ENCODE measurements around the gene ENTPD8.

Gene ENTPD8

DNA sequence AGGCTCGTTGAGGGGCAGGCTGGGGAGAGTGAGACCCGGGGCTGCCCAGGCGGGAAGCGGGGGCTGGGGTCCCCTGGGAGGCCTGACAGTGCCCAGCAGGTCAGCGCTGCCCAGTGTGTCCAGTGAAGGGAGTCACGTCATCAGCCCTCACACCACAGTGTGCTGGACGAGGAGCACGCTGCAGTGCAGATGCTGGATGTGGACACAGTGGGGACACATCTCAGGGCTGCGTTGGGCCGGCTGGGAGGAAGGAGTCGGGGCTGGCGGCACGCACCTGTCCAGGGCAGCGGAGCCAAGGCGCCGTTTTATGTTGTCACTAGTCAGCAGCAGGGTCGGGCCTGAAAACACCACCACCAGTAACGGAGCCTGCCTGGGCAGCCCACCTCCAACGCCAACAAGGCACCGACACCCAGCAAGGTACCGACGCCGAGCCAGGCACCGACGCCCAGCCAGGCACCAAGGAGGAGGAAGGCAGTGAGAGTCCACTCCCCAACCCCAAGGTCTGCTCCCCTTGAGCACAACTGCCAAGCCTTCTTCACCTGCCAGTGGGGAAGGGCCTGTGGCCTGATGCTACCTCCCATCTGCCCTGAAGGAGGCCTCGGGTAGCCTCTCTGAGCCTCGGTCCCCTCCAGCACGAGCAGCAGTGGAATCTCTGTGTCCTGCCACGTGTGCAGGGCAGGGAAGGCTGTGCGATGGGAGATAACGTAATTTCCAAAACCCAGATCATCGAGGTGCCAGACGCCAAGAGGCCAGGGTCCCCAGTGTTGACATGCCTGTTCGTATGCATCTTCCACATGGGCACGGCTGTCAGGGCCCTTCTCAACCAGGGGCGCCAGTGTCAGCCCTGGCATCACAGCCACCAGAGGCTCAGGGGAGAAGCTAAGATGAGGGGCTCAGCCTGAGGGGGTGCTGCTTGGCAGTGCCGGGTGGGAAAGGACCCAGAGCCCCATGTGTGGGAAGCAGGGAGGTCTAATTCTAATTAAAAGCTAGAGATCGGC, 39.8 kb upstream of the ENTPD8 start:
- TF ChIP-seq POLR2A (IDR thresholded peaks at IDR 0.05; ENCODE audit: extremely low read depth, insufficient read length) (no peak), MAX (IDR thresholded peaks at IDR 0.05; ENCODE audit: low read depth, low read length) (no peak), CTCF (IDR thresholded peaks at IDR 0.05; ENCODE audit: low read depth, low read length) (no peak), MYC (IDR thresholded peaks at IDR 0.05; ENCODE audit: low read depth, low read length) (no peak)
- no peak for DNase-seq (ENCODE audit: low read depth)
- H3K4me3 ChIP-seq (ENCODE audit: low read depth, low read length) = no peak overlapping the region

DNA sequence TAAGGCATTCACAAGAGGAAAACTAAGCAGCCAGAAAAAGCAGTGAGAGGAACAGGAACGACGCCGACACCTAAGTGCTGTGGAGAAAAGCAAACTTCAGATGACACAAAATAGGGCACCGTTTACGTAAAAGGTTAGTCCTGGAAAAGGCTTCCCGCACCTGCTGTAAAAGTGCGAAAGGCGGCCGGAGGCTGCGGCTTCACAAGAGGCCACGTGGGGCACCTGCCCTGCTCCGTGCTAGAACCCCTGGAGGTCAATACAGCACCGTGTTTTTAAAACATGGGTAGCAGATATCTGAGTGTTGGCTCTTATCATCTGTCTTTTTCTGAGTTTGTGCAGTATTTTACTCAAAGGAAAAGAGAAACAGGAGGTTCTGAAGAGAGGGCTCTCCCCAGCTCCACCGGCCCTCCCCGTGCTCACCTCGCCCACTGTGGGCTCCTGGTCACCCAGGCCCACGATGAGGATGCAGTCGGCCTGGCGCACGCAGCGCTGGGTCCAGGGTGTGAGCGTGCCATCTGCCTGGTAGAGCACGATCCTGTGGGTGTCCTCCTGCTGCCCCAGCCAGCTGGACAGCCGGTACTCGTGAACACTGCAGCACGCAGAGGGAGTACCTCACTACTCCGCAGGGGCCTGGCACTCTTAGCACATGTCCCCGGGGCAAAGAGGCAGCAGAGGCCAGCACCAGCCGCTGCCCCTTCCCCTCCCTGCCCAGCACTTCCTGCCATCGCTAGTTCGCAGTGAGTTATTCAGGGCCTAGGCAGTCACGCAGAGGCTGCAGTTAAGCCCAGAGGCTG, 38.9 kb upstream of the ENTPD8 start:
- no peak for DNase-seq (ENCODE audit: low read depth)
- TF ChIP-seq MYC (IDR thresholded peaks at IDR 0.05; ENCODE audit: low read depth, low read length) = no peak
- no peak for TF ChIP-seq CTCF (IDR thresholded peaks at IDR 0.05; ENCODE audit: low read depth, low read length)
- TF ChIP-seq POLR2A (IDR thresholded peaks at IDR 0.05; ENCODE audit: extremely low read depth, insufficient read length) = no peak
- TF ChIP-seq MAX (IDR thresholded peaks at IDR 0.05; ENCODE audit: low read depth, low read length) = no peak
- no peak overlapping the region for H3K4me3 ChIP-seq (ENCODE audit: low read depth, low read length)

DNA sequence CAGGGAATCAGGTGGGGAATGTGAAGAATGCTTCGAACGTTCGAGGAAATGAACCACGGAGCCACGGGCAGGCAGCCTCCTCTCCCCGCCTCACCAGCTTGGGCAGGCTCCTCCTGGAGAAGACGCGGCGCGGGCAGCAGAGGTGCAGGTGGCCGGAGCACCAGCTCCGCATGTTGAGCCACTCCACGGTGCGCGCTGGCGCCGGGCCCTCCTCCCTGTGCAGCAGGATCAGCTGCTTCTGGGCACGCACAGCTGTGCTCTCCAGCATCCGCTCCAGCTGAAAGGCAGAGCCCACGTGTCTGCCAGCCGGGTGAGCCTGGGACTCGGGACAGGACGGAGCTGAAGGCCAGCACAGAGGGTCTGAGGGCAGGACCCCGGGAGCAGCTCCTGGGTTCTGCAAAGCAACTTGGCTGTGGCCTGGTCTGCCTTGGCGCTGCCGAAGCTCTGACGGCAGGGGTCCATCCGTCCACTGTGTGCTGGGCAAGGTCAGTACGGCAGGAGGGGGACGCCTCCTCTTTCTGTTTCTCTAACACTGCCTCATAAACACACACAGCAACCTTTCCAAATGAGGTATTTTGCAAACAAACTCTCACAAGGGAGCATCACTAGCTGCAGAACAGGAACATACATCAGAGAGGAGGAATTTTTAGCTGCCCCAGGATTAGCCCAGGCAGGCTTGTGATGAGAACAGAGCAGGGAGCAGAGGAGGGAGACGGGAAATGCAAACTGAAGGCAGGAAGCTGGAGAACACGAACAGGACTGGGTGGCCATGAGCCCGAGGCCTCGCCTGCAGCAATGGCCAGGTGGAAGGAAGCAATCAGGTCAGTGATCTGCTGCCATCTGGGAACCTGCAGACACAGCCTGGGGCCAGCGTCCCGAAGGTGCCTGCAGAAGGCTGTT, 38.1 kb upstream of the ENTPD8 start:
- TF ChIP-seq POLR2A (IDR thresholded peaks at IDR 0.05; ENCODE audit: extremely low read depth, insufficient read length) = no peak
- TF ChIP-seq CTCF (IDR thresholded peaks at IDR 0.05; ENCODE audit: low read depth, low read length) = no peak
- TF ChIP-seq MAX (IDR thresholded peaks at IDR 0.05; ENCODE audit: low read depth, low read length) = no peak
- no peak for TF ChIP-seq MYC (IDR thresholded peaks at IDR 0.05; ENCODE audit: low read depth, low read length)
- no peak for DNase-seq (ENCODE audit: low read depth)

GRCh38 chr9:137478613-137478961, 37.4 kb upstream of the ENTPD8 start:
- no peak overlapping the region for H3K4me3 ChIP-seq (ENCODE audit: low read depth, low read length)
- DNase-seq (ENCODE audit: low read depth) = no peak
- TF ChIP-seq MAX (IDR thresholded peaks at IDR 0.05; ENCODE audit: low read depth, low read length) (no peak), CTCF (IDR thresholded peaks at IDR 0.05; ENCODE audit: low read depth, low read length) (no peak), MYC (IDR thresholded peaks at IDR 0.05; ENCODE audit: low read depth, low read length) (no peak), POLR2A (IDR thresholded peaks at IDR 0.05; ENCODE audit: extremely low read depth, insufficient read length) (no peak)

More for the DNA sequence above, 38.1 kb upstream of the ENTPD8 start:
- no peak overlapping the region for H3K4me3 ChIP-seq (ENCODE audit: low read depth, low read length)
